T47D (cell line): ENCODE data around the gene HAUS3.

Source experiments
- DNase-seq, 2 experiments: peaks; one replicate each; pipeline versions ENCODE4 v3.0.0 to v3.0.0-alpha.2; 2011 to 2012; ENCODE audit warnings: low read depth in 1 of 2, low spot score in 1 of 2
- JUND ChIP-seq: IDR thresholded peaks from 2 replicates; pipeline ENCODE4 v1.6.1; 2012; ENCODE audit warnings: low read depth
- in situ Hi-C: cut with HindIII; loops from 2 replicates; pipeline ENCODE4 v1.10.0; 2016; ENCODE audit warnings: low sequenced_read_pairs, low pct_unique_long_range_greater_than_20kb

Gene HAUS3, protein sequence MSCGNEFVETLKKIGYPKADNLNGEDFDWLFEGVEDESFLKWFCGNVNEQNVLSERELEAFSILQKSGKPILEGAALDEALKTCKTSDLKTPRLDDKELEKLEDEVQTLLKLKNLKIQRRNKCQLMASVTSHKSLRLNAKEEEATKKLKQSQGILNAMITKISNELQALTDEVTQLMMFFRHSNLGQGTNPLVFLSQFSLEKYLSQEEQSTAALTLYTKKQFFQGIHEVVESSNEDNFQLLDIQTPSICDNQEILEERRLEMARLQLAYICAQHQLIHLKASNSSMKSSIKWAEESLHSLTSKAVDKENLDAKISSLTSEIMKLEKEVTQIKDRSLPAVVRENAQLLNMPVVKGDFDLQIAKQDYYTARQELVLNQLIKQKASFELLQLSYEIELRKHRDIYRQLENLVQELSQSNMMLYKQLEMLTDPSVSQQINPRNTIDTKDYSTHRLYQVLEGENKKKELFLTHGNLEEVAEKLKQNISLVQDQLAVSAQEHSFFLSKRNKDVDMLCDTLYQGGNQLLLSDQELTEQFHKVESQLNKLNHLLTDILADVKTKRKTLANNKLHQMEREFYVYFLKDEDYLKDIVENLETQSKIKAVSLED

DNA sequence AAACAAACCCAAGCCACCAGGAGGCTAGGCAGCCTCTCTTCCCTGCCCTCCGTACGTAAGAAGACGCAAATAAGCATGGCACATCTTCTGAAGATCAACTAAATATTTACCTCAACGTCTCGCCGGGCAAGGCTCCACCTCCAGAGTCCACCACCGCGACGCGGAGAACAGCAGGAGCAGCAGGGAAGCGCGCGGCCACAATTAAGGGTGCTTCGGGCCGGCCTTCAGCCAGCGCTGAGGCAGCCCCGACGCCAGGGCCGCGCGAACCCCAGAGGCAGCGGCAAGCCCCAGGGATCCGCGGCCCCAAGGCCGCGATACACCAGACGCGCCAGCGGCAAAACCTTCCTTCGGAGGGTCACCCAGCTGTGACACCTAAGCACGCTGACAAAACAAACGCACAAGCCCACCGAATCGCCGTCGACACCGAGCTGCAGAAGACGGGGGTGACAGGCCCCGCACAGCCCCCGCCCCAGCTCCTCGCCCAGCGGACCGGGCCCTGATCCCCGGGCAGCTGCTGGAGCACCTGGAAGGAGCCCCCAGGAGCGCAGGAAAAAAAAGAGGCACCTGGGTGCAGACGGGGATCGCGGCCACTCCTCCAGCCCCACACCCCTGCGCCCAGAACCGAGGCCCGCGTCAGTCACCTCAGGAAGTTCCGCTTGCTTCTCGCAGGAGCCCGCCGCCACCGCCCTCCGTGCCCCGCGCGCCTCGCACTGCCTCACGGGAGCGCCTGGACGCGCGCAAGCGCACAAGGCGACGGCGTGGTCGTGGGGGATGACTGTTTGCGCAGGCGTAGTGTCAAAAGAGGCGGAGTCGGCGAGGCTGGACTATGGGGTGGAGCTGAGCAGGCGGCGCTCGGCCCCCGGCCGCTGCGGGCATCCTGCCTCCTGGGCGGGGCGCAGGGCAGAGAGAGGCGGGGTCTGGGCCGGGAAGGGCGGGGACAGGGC, at the start of gene HAUS3, which contains the start of gene POLN:
TSS of gene HAUS3 (minus strand) at position 712 of the 944 bp plus-strand sequence. CDS start 1,175 bp downstream, outside the sequence.
TSS of gene POLN (minus strand) at position 712 of the 944 bp plus-strand sequence. CDS start 12,890 bp downstream, outside the sequence.
- in situ Hi-C loops: no loop called here
- TF ChIP-seq JUND: no peak
- peak; percentile 98 to 99 for DNase-seq

DNA sequence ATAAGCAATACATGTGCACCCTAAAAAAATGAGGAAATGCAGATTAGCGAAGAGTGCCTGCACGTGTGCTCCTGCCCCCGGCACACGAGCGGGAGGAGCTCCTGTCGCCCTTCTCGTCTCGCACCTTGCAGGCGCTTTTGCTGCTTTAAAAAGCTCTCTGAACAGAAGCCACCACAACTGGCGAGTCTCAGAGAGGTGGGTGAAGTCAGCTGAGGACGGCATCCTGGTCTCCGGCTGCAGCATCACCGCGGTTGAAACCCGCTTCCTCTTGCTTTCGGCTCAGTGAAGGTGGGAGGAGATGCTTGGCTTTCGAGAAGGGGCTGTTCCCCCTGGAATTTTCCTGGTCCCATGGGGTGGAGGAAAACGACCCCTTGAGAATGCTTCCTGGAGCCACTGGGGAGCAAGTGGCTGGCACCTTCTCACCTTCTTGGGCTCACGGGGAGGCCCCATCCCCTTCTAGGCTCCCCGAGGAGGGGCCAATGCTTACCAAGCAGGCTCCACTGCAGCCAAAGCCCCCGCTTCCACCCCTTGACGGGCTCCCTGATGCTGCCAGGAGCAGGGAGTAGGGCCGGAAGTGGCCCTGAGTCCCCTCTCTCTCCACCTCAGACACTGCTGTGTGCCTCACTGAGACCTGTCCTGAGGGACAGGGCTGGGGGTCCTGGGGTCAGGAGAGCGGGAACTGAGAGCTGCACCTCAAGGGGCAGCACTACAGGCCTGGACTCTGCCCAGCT, 49.2 kb upstream of the HAUS3 start:
- no peak for TF ChIP-seq JUND
- in situ Hi-C loops: no loop called here
- DNase-seq: no peak

DNA sequence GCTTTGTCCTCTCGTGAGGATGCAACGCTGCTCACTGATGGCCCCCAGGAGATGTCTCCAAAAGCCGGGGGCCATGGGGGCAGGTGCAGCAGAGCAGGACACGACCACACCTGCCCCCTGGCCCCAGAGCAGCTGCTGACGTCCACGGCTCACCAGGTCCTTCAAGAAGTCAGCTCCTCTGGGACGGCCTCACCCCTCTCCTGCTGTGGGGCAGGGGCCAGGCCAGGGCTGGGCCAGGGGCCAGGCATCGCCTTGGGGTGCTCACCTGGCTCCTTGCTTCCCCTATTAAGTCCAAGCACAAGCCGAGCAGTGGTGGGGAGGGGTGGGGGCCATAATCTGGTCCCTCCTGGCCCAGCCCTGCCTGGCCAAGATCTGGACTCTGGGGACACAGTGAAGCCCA, 48.6 kb upstream of the HAUS3 start:
- in situ Hi-C loops: no loop called here
- no peak for DNase-seq
- no peak for TF ChIP-seq JUND

DNA sequence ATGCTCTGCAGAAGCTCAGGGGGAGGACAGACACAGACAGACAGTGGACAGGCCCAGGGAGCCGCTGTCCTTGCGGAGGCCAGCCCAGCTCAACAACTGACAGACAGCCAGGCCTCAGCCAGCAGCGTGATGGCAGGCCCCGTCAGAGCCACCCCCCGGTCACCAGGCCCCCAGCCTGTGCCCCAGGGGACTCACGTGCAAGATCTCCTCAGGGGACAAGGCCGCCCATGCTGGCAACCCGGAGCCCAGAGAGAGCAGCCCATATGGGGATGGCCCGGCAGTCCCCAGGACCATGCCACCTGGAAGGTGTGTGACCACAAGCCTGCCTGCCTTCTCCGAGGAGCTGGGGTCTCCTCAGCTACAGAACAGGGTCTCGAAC, 48.0 kb upstream of the HAUS3 start:
- DNase-seq: no peak
- TF ChIP-seq JUND: no peak
- in situ Hi-C loops: no loop called here

DNA sequence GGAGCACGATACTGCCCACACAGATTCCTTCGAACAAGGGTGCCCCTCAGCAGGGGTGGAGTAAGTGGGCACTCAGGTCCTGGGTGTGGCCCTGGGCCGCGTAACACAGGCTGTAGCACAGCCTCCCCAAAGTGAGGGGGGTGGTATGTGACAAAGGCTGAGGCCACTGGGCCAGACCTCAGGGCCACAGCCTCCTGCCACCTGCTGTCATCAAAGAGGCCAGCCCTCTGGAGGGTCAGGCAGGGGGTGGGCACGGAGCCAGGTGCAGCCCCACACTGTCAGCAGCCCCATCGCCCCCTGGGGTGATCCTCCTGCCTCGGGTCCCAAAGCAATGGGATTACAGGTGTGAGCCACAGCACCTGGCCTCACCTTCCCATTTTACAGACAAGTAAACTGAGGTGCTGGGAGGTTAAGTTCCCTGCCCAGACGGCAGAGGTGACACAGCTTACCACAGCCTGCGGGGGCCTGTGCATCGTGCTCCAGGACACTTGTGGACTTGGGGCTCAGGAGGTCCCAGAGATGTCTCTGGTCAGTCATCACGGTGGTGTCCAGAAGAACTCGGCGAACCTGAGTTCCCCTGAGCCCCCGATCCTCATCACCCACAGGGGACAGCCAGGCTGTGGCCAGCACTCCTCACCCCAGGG, 47.5 kb upstream of the HAUS3 start:
- DNase-seq: no peak
- no peak for TF ChIP-seq JUND
- in situ Hi-C loops: no loop called here

- in situ Hi-C loops: no loop called here
- DNase-seq: no peak
- TF ChIP-seq JUND: no peak
Measured at GRCh38 chr4:2288051-2288541, 46.2 kb upstream of the HAUS3 start.

DNA sequence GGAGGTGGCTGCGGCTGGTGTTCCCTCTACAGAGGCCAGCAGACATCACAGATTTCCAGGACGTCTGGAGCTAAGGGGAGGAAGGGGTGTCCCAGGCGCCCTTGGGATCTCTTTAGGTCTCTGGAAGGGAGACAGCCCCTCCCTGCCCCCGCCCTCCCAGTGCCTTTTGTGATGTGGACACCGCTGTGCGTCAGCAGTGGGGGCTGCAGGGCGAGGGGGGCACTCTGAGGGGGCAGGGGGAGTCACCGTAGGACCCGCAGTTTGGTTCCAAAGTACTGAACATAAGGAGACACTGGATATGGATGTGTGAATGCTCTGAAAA, 45.6 kb upstream of the HAUS3 start:
- DNase-seq: no peak
- in situ Hi-C loops: no loop called here
- TF ChIP-seq JUND: no peak

- DNase-seq: no peak
- in situ Hi-C loops: no loop called here
- no peak for TF ChIP-seq JUND
Measured at GRCh38 chr4:2286904-2287593, 45.1 kb upstream of the HAUS3 start.

DNA sequence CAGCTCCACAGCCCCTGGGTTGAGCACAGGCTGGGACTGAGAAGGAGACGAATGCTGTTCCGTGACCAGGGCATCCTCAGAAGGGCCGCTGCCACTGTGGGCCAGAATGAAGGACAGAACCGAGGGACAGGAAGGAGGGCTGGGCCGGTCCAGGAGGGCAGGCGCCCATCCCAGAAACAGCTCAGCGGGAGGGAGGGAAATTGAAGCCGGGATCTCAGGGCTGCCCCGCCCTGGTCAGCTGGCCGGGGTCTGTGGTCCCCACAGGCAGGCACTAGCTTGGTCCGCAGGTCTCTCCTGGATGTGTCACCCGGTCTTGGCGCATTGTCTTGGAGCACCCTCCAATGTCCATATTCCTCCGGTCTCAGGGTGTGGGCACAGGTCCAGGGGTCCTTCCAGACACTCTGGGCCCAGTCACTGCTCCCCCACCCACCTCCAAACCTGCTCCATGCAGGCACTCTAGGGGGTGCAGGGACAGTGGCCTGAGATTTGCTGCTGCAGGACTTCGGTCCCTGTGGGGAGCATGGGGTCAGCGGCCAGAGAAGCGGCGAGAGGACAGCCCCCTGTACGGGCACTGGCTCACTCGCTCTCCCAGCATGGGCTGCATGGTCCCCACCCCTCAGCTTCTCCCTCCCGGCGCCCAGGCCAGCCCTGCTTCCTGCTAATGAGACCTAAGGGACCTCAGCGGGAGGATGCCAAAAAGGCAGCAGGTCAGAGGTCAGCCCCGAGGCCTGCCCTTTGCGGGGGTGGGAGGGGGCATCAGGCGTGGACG, 43.9 kb upstream of the HAUS3 start:
- in situ Hi-C loops: no loop called here
- no peak for TF ChIP-seq JUND
- no peak for DNase-seq

DNA sequence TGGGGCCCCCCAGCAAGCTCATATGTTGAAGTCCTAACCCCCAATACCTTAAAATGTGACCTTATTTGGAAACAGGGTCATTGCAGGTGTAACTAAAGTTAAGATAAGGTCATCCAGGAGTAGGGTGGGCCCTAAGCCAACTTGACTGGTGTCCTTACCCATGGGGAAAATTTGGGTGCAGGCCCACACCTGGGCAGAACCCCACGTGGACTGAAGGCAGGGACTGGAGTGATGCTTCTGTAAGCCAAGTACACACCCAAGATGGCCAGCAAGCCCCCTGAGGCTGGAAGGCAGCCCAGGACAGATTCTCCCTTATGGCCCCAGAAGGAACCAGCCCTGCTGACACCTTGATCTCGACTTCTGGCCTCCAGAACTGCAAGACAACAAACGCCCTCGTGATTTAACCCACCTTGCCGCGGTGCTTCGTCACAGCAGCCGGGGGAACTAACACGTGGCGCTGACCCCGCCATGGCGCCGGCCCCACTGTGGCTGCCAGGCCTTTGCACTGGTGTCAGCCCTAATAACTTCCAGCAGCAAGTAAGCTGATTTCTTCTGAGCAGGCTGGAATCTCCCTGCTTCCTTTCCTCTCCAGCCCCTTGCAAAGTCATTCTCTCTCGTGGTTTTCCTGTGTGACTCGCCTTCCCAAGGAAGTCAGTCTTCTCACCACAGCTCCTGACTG, 43.2 kb upstream of the HAUS3 start:
- no peak for DNase-seq
- in situ Hi-C loops: no loop called here
- TF ChIP-seq JUND: no peak
